Upper lobe of left lung (tissue), 4 donors: ENCODE measurements around the gene CLCN1.

ENCODE experiments used
- EP300 ChIP-seq, 4 donors: sonication (generic); formaldehyde crosslinking; IDR thresholded peaks; one replicate each; pipeline ENCODE4 v1.5.1; 2017; ENCODE audit warnings: antibody characterized with exemption in 4 of 4, control low read depth in 2 of 4
- POLR2A ChIP-seq, 4 donors: fragments of 450-650 bp; IDR thresholded peaks; one replicate each; pipeline ENCODE4 v1.5.1; 2016 to 2017; ENCODE audit warnings: antibody characterized with exemption in 4 of 4, mild to moderate bottlenecking in 2 of 4
- TF ChIP-seq, protein P1 (sequence below), 6 experiments: fragments of 450-650 bp in 4 of 6; fragments of 200-600 bp in 2 of 6; sonication (generic) in 2 of 6; IDR thresholded peaks; one replicate each; pipeline ENCODE4 v1.5.1; 2016 to 2019; ENCODE audit warnings: antibody characterized with exemption in 6 of 6

DNA sequence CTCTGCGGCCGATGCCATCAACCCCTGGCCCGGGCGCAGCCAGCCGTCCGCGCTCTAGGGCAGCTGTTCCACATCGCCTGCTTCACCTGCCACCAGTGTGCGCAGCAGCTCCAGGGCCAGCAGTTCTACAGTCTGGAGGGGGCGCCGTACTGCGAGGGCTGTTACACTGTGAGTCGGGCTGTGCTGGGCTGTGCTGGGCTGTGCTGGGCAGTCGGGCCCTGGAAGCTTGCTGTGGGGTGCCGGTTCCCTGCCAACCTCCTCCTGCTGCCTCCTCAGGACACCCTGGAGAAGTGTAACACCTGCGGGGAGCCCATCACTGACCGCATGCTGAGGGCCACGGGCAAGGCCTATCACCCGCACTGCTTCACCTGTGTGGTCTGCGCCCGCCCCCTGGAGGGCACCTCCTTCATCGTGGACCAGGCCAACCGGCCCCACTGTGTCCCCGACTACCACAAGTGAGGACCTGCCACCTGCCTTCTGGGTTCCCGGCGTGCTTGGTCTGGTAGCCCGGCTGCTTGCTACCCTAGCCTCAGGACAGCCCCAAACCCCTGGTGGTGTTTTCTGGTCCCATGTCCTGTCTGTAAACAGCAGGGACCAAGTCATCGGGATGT, 72.7 kb downstream of the CLCN1 start:
- TF ChIP-seq POLR2A (IDR thresholded peaks at IDR 0.05) = no peak
- TF ChIP-seq, protein P1, sequence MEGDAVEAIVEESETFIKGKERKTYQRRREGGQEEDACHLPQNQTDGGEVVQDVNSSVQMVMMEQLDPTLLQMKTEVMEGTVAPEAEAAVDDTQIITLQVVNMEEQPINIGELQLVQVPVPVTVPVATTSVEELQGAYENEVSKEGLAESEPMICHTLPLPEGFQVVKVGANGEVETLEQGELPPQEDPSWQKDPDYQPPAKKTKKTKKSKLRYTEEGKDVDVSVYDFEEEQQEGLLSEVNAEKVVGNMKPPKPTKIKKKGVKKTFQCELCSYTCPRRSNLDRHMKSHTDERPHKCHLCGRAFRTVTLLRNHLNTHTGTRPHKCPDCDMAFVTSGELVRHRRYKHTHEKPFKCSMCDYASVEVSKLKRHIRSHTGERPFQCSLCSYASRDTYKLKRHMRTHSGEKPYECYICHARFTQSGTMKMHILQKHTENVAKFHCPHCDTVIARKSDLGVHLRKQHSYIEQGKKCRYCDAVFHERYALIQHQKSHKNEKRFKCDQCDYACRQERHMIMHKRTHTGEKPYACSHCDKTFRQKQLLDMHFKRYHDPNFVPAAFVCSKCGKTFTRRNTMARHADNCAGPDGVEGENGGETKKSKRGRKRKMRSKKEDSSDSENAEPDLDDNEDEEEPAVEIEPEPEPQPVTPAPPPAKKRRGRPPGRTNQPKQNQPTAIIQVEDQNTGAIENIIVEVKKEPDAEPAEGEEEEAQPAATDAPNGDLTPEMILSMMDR (IDR thresholded peaks at IDR 0.05) = no peak
- TF ChIP-seq EP300 (IDR thresholded peaks at IDR 0.05) = no peak
